OCI-LY7 (cell line): ENCODE results near the gene SLC25A31. TPM values are rescaled to one million over a fixed set of nuclear protein-coding genes. Genes with fewer than 3 reads are reported as not detected.

Experiments
- BruUV-seq: library from RNA; stranded (reverse); fragments of 400-500 nt; replicated peaks from 2 replicates; lab custom pipeline; 2021; lab: Mats Ljungman, UMichigan
- CTCF ChIA-PET: fragments of 300-600 bp; sonication (Branson Sonifier 250); formaldehyde crosslinking; loops from one replicate; lab custom pipeline; 2022; ENCODE audit warnings: antibody characterized with exemption; ENCODE audit not compliant: unreplicated experiment; lab: Charles Lee
- POLR2A ChIA-PET: fragments of 300-600 bp; sonication (Branson Sonifier 250); formaldehyde crosslinking; loops from one replicate; lab custom pipeline; 2022; ENCODE audit warnings: antibody characterized with exemption; lab: Charles Lee
- DNase-seq: peaks from one replicate; pipeline ENCODE4 v3.0.0-alpha.2; 2015; ENCODE audit warnings: low spot score
- H2AFZ ChIP-seq: fragments of 200-600 bp; sonication (generic), shearing (Covaris generic); 2 replicates; pipeline ENCODE4 v1.6.1; 2014; ENCODE audit warnings: mild to moderate bottlenecking, antibody characterized with exemption, low read length, moderate library complexity
- H3K27ac ChIP-seq: fragments of 200-600 bp; sonication (generic); 2 replicates; pipeline ENCODE4 v1.5.1; 2014; ENCODE audit warnings: mixed run types, low read depth, mild to moderate bottlenecking, moderate library complexity, low read length, inconsistent platforms; ENCODE audit not compliant: poor library complexity, severe bottlenecking
- H3K36me3 ChIP-seq: fragments of 200-600 bp; sonication (generic); 2 replicates; pipeline ENCODE4 v1.6.1; 2014; ENCODE audit warnings: mild to moderate bottlenecking, antibody characterized with exemption, low read length, moderate library complexity, mixed read lengths; ENCODE audit not compliant: insufficient read depth
- H3K4me1 ChIP-seq: fragments of 200-600 bp; sonication (generic); 2 replicates; pipeline ENCODE4 v1.5.1; 2014; ENCODE audit warnings: mild to moderate bottlenecking, low read length; ENCODE audit not compliant: insufficient read depth, poor library complexity, severe bottlenecking
- H3K4me2 ChIP-seq: fragments of 200-600 bp; sonication (generic); 2 replicates; pipeline ENCODE4 v1.6.1; 2014; ENCODE audit warnings: mild to moderate bottlenecking, low read length
- H3K4me3 ChIP-seq: fragments of 200-600 bp; sonication (generic); 2 replicates; pipeline ENCODE4 v1.5.1; 2014; ENCODE audit warnings: mild to moderate bottlenecking, low read depth, low read length; ENCODE audit not compliant: poor library complexity, severe bottlenecking
- H3K79me2 ChIP-seq: fragments of 200-600 bp; sonication (generic); 2 replicates; pipeline ENCODE4 v1.6.1; 2016; ENCODE audit warnings: low read depth, mild to moderate bottlenecking, low read length, moderate library complexity, mixed read lengths; ENCODE audit not compliant: insufficient read depth
- H3K9me2 ChIP-seq: fragments of 200-600 bp; sonication (generic); 2 replicates; pipeline ENCODE4 v1.6.1; 2016; ENCODE audit warnings: mild to moderate bottlenecking, low read length, mixed read lengths; ENCODE audit not compliant: insufficient read depth
- H3K9me3 ChIP-seq: fragments of 200-600 bp; sonication (generic); 2 replicates; pipeline ENCODE4 v1.6.1; 2014; ENCODE audit warnings: mild to moderate bottlenecking, mixed run types, low read length, mixed read lengths
- H4K20me1 ChIP-seq: fragments of 200-600 bp; sonication (generic); 2 replicates; pipeline ENCODE4 v1.6.1; 2014; ENCODE audit warnings: mild to moderate bottlenecking, antibody characterized with exemption, low read length, moderate library complexity, mixed read lengths; ENCODE audit not compliant: insufficient read depth
- CTCF ChIP-seq: fragments of 200-600 bp; sonication (generic); conservative IDR thresholded peaks from 2 replicates; pipeline ENCODE4 v1.5.1; 2014; ENCODE audit warnings: mild to moderate bottlenecking, antibody characterized with exemption, low read length, moderate library complexity, mixed read lengths
- EZH2phosphoT487 ChIP-seq: fragments of 200-600 bp; sonication (generic); IDR thresholded peaks from 2 replicates; pipeline ENCODE4 v1.6.1; 2018; ENCODE audit warnings: low read depth, borderline replicate concordance, mild to moderate bottlenecking, mixed run types, antibody characterized with exemption, low read length, moderate library complexity, mixed read lengths
- intact Hi-C: fragments of 100-400 bp; cut with micrococcal nuclease; formaldehyde crosslinking; loops from one replicate; pipeline ENCODE4 v1.10.0; 2022; ENCODE audit not compliant: unreplicated experiment
- total RNA-seq, 2 experiments: library from RNA; depleted of rRNA in 1 of 2; stranded (reverse); fragments of >200 nt in 1 of 2; shearing (Covaris generic) in 1 of 2; gene quantifications; 2 replicates each; pipeline ENCODE4 v1.2.3, GENCODE V29; 2014 to 2022

Gene SLC25A31
- total RNA-seq, 2 experiments from 2014 or later: not detected

- Histone ChIP-seq H3K9me2 (no peaks in the 10 kb centered on the region; the same call in 1 of the 2 replicates), H4K20me1 (no peaks in the 10 kb centered on the region), H2AFZ (no peak overlapping the region), H3K79me2 (no peaks in the 10 kb centered on the region), H3K4me2 (no peak overlapping the region), H3K36me3 (no peaks in the 10 kb centered on the region), H3K4me1 (no peaks in the 10 kb centered on the region), H3K4me3 (no peak overlapping the region), H3K9me3 (no peaks in the 10 kb centered on the region), H3K27ac (no peak overlapping the region)
- no TSS peak for BruUV-seq
- intact Hi-C loops: no loop called here
- no peak for DNase-seq
- ChIA-PET CTCF (no interaction called here), POLR2A (interaction anchor here (0.7 kb wide), 1 partner anchor 682 kb away, joined by 3 read pairs; no protein-coding TSS in a partner anchor)
- no peak for TF ChIP-seq CTCF
- TF ChIP-seq EZH2phosphoT487: no peak
Observed at GRCh38 chr4:127756906-127757305, 26.7 kb downstream of the SLC25A31 start.

DNA sequence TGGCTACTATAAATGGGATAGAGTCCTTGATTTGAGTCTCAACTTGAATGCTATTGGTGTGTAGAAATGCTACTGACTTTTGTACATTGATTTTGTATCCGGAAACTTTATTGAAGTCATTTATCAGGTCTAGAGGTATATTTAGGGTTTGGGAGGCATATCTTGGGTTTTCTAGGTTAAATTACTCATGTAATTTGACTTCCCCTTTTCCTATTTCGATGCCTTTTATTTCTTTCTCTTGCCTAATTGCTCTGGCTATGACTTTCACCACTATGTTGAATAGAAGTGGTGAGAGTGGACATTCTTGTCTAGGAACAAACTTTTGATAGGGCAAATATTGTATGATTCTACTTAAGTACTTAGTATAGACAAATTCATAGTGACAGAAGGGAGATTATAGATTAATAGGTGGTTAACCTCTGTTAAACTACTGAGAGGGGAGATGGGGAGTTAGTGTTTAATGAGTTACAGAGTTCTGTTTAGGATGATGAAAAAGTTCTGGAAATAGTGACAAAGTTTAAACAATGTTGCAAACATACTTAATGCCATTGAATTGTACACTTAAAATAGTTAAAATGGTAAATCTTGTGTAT, 29.1 kb downstream of the SLC25A31 start:
- no peaks in the 10 kb centered on the region for H3K9me3 ChIP-seq

More for the DNA sequence above, 29.1 kb downstream of the SLC25A31 start:
- intact Hi-C loops: no loop called here
- H4K20me1 ChIP-seq: no peaks in the 10 kb centered on the region
- BruUV-seq: no TSS peak
- H3K36me3 ChIP-seq: no peaks in the 10 kb centered on the region
- CTCF ChIA-PET: no interaction called here
- no peaks in the 10 kb centered on the region; the same call in 1 of the 2 replicates for H3K9me2 ChIP-seq
- POLR2A ChIA-PET: no interaction called here
- no peaks in the 10 kb centered on the region for H3K79me2 ChIP-seq
- H3K27ac ChIP-seq: no peak overlapping the region
- no peak overlapping the region for H3K4me2 ChIP-seq
- no peak overlapping the region for H3K4me3 ChIP-seq
- no peak for DNase-seq
- TF ChIP-seq EZH2phosphoT487 (no peak), CTCF (no peak)
- H3K4me1 ChIP-seq: no peaks in the 10 kb centered on the region
- H2AFZ ChIP-seq: no peak overlapping the region
